NCI-H2227 (cell line): ENCODE data around the gene FAM78A.
"Not testable (repeated sequence)": the region's sequence is repeated elsewhere in the genome, so short reads cannot be mapped to it uniquely, and the experiment has no call there.

Experiments
- DNase-seq: peaks from one replicate; lab custom pipeline; 2025; ENCODE audit not compliant: unreplicated experiment; lab: John Stamatoyannopoulos, UW

FAM78A gene

GRCh38 chr9:131214286-131214856, 61.9 kb downstream of the FAM78A start:
- no peak for DNase-seq

- not testable (repeated sequence) for DNase-seq
Observed at GRCh38 chr9:131211920-131212319, 64.4 kb downstream of the FAM78A start.
